DMS53 (cell line): ENCODE measurements around the gene GSDME.

Experiments
- DNase-seq: peaks from one replicate; lab custom pipeline; 2025; lab: John Stamatoyannopoulos, UW

GSDME gene

GRCh38 chr7:24652251-24652939, 104.9 kb downstream of the GSDME start:
- no peak for DNase-seq
